Thyroid gland (tissue), 4 donors: ENCODE results near the gene ALDH3A1. TPM values are rescaled to one million over a fixed set of nuclear protein-coding genes. Genes with fewer than 3 reads are reported as not detected.
"Not testable (repeated sequence)": the region's sequence is repeated elsewhere in the genome, so short reads cannot be mapped to it uniquely, and the experiment has no call there.

Experiments used
- DNase-seq, 2 donors: peaks; one replicate each; pipeline ENCODE4 v3.0.0-alpha.2; 2019
- H3K27ac ChIP-seq, 3 donors: fragments of 200-600 bp; sonication (generic); 1 replicate in 2 of 3; 2 replicates in 1 of 3; pipeline ENCODE4 v1.5.1; 2016 to 2019; ENCODE audit warnings: mild to moderate bottlenecking in 1 of 3, moderate library complexity in 1 of 3
- H3K27me3 ChIP-seq: fragments of 200-600 bp; sonication (generic); one replicate; pipeline ENCODE4 v1.5.1; 2019
- H3K36me3 ChIP-seq, 2 donors: fragments of 200-600 bp; sonication (generic); one replicate each; pipeline ENCODE4 v1.5.1; 2016 to 2019
- H3K4me1 ChIP-seq, 2 donors: fragments of 200-600 bp; sonication (generic); one replicate each; pipeline ENCODE4 v1.5.1; 2017 to 2019
- H3K4me3 ChIP-seq, 3 donors: fragments of 200-600 bp; sonication (generic); replicated peaks in 1 of 3; 1 replicate in 2 of 3; 2 replicates in 1 of 3; pipeline ENCODE4 v1.5.1; 2016; ENCODE audit warnings: mild to moderate bottlenecking in 1 of 3
- H3K9me3 ChIP-seq: fragments of 200-600 bp; sonication (generic); one replicate; pipeline ENCODE4 v1.5.1; 2017
- CTCF ChIP-seq, 6 experiments: fragments of 200-600 bp in 3 of 6; fragments of 450-650 bp in 3 of 6; sonication (generic) in 3 of 6; IDR thresholded peaks; one replicate each; pipeline ENCODE4 v1.5.1; 2016 to 2019; ENCODE audit warnings: antibody characterized with exemption in 6 of 6, mild to moderate bottlenecking in 2 of 6, inconsistent platforms in 1 of 6, moderate library complexity in 1 of 6
- POLR2A ChIP-seq, 2 donors: fragments of 450-650 bp; IDR thresholded peaks; one replicate each; pipeline ENCODE4 v1.6.1; 2017; ENCODE audit warnings: antibody characterized with exemption in 2 of 2, mild to moderate bottlenecking in 2 of 2, moderate library complexity in 1 of 2
- WGBS, 2 donors: methylation state at CpG; one replicate each; pipeline ENCODE4 v1.1.5; 2017; 5-methylcytosine and 5-hydroxymethylcytosine counted together
- intact Hi-C: fragments of 100-400 bp; cut with DNase I; formaldehyde crosslinking; loops from one replicate; pipeline ENCODE4 v1.15.1; 2023
- total RNA-seq, 4 donors: library from RNA; depleted of rRNA; stranded (reverse); fragments of >200 nt; gene quantifications; one replicate each; pipeline ENCODE4 v1.2.3, GENCODE V29; 2016

Gene ALDH3A1
- total RNA-seq, 4 donors from 2014 or later, result 0.94 to 1.6 (median 1.1) TPM; not detected in 1

GRCh38 chr17:19766421-19767270, 18.5 kb upstream of the ALDH3A1 start:
- intact Hi-C loops, result loop anchor here (2.0 to 10.0 kb wide), 3 partner anchors 252 to 402 kb away; partner anchors contain the start of gene B9D1
- WGBS, 2 donors, result 22 to 38% methylated on average over 6 to 12 of the region's 12 CpGs
- Histone ChIP-seq H3K9me3 (no peaks in the 10 kb centered on the region), H3K27me3 (no peaks in the 10 kb centered on the region), H3K27ac (no peak overlapping the region), H3K4me3 (no peak overlapping the region), H3K36me3 (no peaks in the 10 kb centered on the region), H3K4me1 (peaks cover 0 to 10% of the 10 kb centered on the region in 2 donors)
- DNase-seq, result peak; percentile 74 to 80
- TF ChIP-seq POLR2A (IDR thresholded peaks at IDR 0.05) (no peak), CTCF (IDR thresholded peaks at IDR 0.05) (peak; percentile 79 to 98 (median 95))

- intact Hi-C loops, result loop anchor here (2.0 to 10.0 kb wide), 3 partner anchors 251 to 401 kb away; partner anchors contain the start of gene B9D1
- 76 to 85% methylated on average over 6 to 7 of the region's 7 CpGs for WGBS, 2 donors
- TF ChIP-seq CTCF (IDR thresholded peaks at IDR 0.05) (no peak), POLR2A (IDR thresholded peaks at IDR 0.05) (no peak)
- no peak overlapping the region for H3K4me3 ChIP-seq
- H3K4me1 ChIP-seq, result peaks cover 0 to 6% of the 10 kb centered on the region in 2 donors
- H3K27me3 ChIP-seq, result no peaks in the 10 kb centered on the region
- no peaks in the 10 kb centered on the region for H3K36me3 ChIP-seq
- no peaks in the 10 kb centered on the region for H3K9me3 ChIP-seq
- H3K27ac ChIP-seq, result no peak overlapping the region
- no peak for DNase-seq
Observed at GRCh38 chr17:19766016-19766415, 17.9 kb upstream of the ALDH3A1 start.

GRCh38 chr17:19763991-19764390, 15.9 kb upstream of the ALDH3A1 start:
- H3K36me3 ChIP-seq, H3K9me3 ChIP-seq, DNase-seq, H3K27ac ChIP-seq, H3K4me3 ChIP-seq, H3K4me1 ChIP-seq, H3K27me3 ChIP-seq: not testable (repeated sequence)
- intact Hi-C loops, result loop anchor here (10.0 kb wide), 1 partner anchor 399 kb away; the partner anchor contains the start of gene B9D1
- WGBS, 2 donors, result 94% methylated on average over 6 of the region's 6 CpGs

GRCh38 chr17:19763416-19763815, 15.3 kb upstream of the ALDH3A1 start:
- no peaks in the 10 kb centered on the region for H3K9me3 ChIP-seq
- intact Hi-C loops, result loop anchor here (10.0 kb wide), 1 partner anchor 399 kb away; the partner anchor contains the start of gene B9D1
- 93 to 95% methylated on average over 2 of the region's 2 CpGs for WGBS, 2 donors
- DNase-seq, result no peak
- H3K27me3 ChIP-seq, result no peaks in the 10 kb centered on the region
- TF ChIP-seq CTCF (IDR thresholded peaks at IDR 0.05), result no peak
- TF ChIP-seq POLR2A (IDR thresholded peaks at IDR 0.05), result no peak
- no peak overlapping the region for H3K27ac ChIP-seq
- H3K4me3 ChIP-seq, result no peak overlapping the region
- H3K36me3 ChIP-seq, result no peaks in the 10 kb centered on the region
- peaks cover 0 to 5% of the 10 kb centered on the region in 2 donors for H3K4me1 ChIP-seq

GRCh38 chr17:19762515-19762961, 14.4 kb upstream of the ALDH3A1 start:
- WGBS, 2 donors, result 31 to 66% methylated on average over 5 to 7 of the region's 15 CpGs
- H3K4me1 ChIP-seq, result peaks cover 0 to 5% of the 10 kb centered on the region in 2 donors
- intact Hi-C loops, result loop anchor here (10.0 kb wide), 1 partner anchor 398 kb away; the partner anchor contains the start of gene B9D1
- no peaks in the 10 kb centered on the region for H3K36me3 ChIP-seq
- H3K9me3 ChIP-seq, result no peaks in the 10 kb centered on the region
- H3K27ac ChIP-seq, result no peak overlapping the region
- peak in 4 of 6 experiments; percentile 59 to 90 (median 82) for TF ChIP-seq CTCF (IDR thresholded peaks at IDR 0.05)
- TF ChIP-seq POLR2A (IDR thresholded peaks at IDR 0.05), result no peak
- no peak overlapping the region for H3K4me3 ChIP-seq
- no peaks in the 10 kb centered on the region for H3K27me3 ChIP-seq
- DNase-seq, result peak; percentile 75 to 86
